ENCODE results near the gene C10orf95.

C10orf95 gene

GRCh38 chr10:102433619-102434046, 17.7 kb downstream of the C10orf95 start:
- DNase-seq = peak; percentile 67

- peak; percentile 98 for DNase-seq
These were observed 19.0 kb downstream of the C10orf95 start, which contains the start of gene CUEDC2 for GRCh38 chr10:102432162-102432950. Gene CUEDC2, minus strand, starts transcription at chr10:102432574. Its CDS starts 7,386 bp downstream, at chr10:102425188.

DNA sequence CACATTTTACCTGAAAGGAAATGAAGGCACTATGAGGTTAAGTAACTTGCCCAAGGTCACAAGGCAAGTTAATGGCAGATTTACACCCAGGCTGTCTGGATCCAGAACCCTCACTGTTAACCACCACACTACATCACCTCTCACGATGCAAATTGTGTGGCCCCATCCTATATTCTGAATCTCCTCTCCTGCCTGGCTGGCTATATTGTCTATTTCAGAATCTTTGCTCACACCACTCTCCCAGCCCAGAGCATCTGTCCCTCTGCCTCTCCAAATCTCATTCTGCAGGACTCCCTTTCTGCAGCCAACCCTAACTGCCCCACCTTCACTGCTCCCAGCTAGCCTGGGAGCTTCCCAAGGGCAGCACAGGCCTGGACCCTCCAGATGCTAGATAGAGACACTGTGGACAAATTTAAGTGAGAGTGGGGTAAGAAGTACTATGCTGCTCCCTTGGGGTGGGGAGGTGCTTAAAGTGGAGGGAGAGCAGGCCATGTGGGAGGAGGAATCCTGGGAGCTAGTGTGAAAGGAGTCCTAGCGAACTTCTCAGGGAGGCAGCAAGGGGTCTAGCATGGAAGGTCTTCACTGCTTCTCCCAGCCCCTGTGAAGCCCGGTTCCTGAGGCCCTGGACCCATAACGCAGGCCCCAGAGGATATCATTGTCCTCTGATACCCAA, 19.8 kb downstream of the C10orf95 start:
- DNase-seq = no peak

DNA sequence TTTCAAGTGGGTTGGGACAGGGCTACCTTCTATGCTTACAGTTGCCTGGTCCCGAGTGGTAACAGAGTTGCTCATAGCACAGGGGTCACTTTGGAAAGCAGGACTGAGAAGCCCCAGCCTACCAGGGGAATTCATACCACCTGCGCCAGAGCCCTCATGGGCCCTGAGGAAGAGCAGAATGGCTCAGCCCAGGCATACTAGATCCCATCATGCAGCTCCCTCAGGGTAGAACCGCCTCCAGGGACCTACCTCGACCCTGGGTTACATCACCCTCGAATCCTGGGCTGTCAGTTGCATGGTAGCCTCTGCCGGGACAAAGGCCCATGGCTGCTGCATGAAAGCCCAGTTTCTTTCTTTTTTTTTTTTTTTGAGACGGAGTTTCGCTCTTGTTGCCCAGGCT, 21.9 kb downstream of the C10orf95 start:
- DNase-seq = no peak

DNA sequence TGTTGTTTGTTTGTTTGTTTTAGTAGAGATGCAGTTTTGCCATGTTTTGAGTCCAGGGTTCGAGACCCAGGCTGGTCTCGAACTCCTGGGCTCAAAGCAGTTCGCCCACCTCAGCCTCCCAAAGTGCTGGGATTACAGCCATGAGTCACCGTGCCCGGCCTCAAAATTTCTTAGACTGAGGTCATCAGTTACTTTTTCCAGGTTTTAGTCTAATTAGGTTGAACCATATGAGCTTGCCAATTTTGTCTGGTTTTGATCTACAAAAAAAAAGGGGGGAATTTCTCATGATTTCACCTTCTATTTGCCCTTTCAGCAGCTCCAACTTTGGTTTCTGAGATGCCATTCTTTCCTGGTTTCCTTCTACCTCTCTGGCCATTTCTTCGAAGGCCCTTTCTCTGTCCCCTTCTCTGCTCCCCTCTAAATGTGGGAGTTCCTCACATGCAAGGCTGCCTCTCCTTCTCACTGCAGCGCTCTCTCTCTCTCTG, 24.5 kb downstream of the C10orf95 start:
- no peak for DNase-seq

- no peak for DNase-seq
These were observed 25.9 kb downstream of the C10orf95 start for GRCh38 chr10:102425444-102425843.

DNA sequence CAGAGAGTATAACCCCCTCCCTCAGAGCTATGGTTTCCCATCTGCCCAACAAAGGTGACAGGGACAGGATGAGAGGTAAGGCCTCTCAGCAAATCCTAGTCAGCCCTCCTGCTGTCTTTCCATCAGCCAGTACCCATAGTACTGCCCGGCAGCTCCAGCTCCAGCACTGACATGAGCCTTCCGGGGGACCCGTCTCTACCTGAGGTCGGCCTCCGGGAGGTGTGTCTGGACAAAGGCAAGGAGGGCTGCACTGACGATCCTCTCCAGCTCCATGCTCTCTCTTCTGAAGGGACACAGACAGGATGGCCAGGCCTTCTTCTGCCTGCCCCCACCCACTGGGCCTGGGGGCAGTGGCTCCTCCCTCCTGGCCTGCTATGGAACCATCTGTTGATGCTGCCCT, 26.4 kb downstream of the C10orf95 start:
- no peak for DNase-seq

DNA sequence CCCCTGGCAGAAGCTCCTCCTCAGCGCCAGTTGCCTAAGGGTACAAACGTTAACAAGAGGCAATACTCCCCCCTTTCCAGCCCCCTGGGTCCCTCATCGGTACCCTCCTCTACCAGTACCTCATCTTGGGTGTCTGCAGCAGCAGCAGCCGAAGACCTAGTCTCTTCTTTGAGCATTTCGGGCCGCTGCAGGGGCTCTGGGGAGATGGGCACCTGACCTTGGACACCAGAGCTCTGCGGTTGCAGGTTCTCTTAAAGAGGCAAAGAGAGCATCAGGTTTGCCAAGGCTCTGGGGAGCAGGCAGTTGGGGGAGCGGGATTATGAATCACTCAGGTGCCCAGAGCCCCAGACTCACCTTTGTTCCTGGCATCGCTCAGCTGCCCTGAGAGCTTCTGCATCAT, 27.2 kb downstream of the C10orf95 start:
- no peak for DNase-seq

- no peak for DNase-seq
These were observed 27.9 kb downstream of the C10orf95 start for GRCh38 chr10:102423372-102423968.

- DNase-seq = peak; percentile 83
These were observed 28.7 kb downstream of the C10orf95 start for GRCh38 chr10:102422545-102423129.

DNA sequence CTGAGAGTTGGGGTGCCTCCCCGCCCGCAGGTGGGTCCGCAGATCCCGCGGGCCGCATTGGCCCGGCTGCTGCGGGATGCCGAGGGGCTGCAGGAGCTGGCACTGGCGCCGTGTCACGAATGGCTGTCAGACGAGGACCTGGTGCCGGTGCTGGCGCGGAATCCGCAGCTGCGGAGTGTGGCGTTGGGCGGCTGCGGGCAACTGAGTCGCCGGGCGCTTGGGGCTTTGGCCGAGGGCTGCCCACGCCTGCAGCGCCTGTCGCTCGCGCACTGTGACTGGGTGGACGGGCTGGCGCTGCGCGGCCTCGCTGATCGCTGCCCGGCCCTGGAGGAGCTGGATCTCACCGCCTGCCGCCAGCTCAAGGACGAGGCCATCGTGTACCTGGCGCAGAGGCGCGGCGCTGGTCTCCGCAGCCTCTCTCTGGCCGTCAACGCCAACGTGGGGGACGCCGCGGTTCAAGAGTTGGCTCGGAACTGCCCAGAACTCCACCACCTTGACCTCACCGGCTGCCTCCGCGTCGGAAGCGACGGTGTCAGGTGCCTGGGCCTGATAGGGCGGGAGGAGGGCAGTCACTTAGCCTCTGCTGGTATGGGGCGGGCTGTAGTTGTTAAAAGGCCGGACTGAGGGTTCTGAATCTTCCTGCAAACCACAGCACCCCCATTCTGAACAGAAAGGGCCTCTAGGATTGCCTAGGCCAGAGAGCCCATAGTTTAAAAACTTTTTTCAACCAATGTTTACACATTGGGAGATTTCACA, 29.4 kb downstream of the C10orf95 start:
- peak; percentile 52 for DNase-seq

DNA sequence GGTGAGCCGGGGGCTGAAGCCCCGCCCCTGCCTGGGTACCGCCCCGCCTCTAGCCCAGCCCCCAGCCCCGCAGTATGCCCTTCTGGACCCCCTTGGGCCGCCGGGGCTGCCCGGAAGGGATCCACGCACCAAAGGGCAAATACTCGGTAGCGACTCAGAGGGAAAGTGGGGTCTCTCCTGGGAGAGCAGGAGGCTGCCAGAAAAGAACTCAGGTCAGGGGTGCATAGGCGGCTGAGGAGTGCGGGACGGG, 29.9 kb downstream of the C10orf95 start:
- DNase-seq = no peak

- peak; percentile 97 for DNase-seq
These were observed 30.4 kb downstream of the C10orf95 start, which contains the start of gene FBXL15 for GRCh38 chr10:102420714-102421506. Gene FBXL15, plus strand, starts transcription at chr10:102420836. Its CDS starts 294 bp downstream, at chr10:102421130.

DNA sequence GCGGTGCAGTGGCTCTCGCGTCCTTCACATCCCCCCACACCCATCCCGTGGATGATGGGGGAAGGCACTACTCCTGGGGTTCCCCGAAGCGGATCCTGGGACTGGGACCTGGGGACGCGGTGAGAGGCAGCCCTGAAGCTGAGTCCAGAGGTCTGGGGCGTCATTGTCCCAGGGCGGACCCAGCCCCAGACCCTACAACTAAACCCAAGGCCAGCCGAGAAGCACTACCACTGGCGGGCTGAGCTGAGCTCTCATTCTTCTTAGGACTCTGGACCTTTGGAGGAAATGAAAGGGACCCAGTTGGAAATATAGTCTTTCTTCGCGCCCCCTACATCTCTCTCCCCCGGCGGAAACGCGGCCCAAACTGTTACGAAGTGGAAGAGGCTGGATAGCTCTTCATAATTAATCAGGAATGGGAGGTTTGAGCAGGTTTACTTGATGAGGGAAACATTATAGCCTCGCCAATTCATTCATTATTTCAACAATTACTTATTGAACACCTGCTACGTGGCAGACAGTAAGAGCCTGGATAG, 31.1 kb downstream of the C10orf95 start:
- no peak for DNase-seq

- DNase-seq = no peak
These were observed 31.8 kb downstream of the C10orf95 start for GRCh38 chr10:102419269-102420180.

DNA sequence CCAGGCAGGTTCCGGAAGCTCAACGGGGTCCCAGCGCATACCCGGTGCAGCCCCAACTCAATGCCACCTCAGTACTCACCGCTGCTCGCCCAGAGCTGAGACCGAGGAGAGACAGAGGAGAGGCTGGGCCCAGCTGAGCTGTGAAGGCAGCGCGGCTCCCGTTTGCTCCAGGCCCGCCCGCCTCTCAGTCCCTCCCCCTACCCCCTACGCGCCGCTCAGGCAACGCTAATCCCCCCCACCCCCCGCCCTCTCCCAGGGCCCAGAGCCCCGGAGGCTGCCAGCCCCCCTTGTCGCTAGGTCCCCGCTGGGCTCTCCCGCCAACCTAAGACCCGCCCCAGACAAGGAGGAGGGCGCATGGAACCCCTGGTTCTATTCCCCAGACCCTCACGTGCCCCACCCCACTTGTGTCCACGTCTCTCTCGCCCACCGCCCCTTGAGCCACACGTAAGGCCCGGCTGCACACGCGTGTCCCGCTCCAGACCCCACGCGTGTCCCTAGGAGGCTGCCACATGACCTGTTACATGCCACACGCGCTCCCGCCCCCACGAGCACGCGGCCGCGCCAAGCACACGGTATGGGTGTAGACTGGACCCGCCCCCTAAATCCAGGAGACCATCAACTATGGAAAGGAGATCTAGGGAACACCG, 32.6 kb downstream of the C10orf95 start, which contains the start of gene PSD:
Gene PSD (minus strand): TSS at position 164 of the 647 bp plus-strand sequence. CDS start 1,747 bp downstream, outside the sequence.
- no peak for DNase-seq

- DNase-seq = no peak
These were observed 34.6 kb downstream of the C10orf95 start for GRCh38 chr10:102416695-102417094.

DNA sequence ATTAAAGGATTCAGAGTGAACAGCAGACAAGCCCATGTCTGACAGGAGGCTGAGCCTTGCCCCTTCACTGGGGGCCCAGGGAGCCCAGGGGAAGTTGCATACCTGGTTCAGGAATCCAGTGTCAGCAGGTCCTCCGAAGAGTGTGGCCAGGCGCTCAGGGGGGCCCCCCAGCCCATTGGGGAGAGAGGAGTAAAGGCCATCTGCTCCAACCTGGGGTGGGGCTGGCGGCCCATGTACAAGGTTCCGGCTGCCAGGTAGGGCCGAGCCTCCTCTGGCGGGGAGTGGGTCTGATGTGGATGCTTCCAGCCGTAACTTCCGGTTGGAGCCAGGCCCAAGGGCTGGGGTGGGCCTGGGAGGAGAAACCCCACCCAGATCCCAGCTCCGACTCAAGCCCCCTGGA, 35.1 kb downstream of the C10orf95 start:
- DNase-seq = no peak

DNA sequence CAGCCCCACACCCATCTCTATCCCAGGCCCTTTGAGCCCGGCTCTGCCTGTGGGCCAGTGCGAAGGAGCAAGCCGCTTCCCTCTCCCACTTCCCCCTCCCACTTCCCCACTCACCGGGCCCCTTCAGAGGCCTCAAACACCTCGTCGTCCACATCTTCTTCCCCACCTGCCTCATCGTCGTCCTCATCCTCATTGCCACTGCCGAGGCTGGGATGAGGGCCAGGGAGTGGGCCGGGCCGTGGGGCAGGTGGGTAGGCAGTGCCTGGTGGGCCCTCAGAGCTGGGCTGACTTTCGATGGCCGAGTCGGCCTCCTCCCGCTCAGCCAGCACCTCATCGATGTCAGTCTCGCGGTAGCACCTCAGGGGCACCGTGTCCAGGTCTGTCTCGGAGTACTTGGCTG, 36.6 kb downstream of the C10orf95 start:
- no peak for DNase-seq

Measured in inflammatory macrophage treated with lipopolysaccharide for 4 hours (primary cell).